ENCODE measurements around the gene LAMB1.

LAMB1 gene

GRCh38 chr7:108016841-108017775 lies 14.1 kb upstream of the LAMB1 start:
- no peak for DNase-seq

GRCh38 chr7:108015740-108016139 lies 12.8 kb upstream of the LAMB1 start:
- DNase-seq, result no peak

- no peak for DNase-seq
These were observed 12.1 kb upstream of the LAMB1 start for GRCh38 chr7:108014747-108015682.

- no peak for DNase-seq
These were observed 11.3 kb upstream of the LAMB1 start for GRCh38 chr7:108014215-108014614.

DNA sequence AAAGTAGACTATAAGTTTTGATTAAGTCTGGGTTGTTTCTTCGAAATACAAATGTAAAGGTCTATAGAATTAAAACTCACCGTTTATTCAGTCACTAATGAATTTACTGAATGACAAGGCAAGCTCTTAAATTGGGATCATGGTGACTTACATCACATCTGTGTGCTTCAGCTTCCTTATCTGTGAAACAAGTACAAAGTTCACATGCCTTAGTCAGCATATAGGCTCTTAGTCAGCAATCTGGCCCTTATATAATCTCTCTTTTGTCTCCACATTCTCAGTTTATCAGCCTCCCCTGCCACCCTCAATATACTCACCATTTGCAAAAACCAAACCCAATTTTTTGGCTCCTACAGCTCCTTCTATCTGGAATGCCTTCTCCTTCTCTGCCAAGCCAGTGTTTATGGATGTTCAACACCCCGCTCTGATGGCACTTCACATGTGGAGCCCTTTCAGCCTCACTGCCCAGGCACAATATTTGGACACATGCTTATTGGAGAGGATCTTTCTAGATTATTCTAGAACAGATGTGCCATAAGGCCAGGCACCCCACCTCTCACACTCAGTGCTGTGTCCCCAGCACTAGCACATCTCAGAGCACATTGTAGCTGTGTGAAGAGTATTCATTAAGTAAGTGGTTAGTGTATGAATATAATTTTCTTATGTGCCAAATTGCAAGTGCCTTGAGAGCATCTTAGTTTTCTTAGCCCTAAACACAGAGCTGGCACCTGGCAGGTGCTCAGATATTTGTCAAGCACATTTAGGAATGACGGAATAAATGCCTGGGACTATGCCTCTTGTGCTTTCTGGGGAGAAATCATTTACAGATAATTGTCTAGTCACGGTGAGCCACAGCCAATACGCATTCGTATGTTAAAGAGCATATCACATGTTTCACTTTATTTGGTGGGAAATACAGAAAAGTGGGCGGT lies 9.8 kb upstream of the LAMB1 start:
- DNase-seq, result no peak

GRCh38 chr7:108010377-108010776 lies 7.4 kb upstream of the LAMB1 start:
- DNase-seq, result no peak

GRCh38 chr7:108009873-108010272 lies 6.9 kb upstream of the LAMB1 start:
- DNase-seq, result no peak

- no peak for DNase-seq
These were observed 5.9 kb upstream of the LAMB1 start for GRCh38 chr7:108008827-108009226.

DNA sequence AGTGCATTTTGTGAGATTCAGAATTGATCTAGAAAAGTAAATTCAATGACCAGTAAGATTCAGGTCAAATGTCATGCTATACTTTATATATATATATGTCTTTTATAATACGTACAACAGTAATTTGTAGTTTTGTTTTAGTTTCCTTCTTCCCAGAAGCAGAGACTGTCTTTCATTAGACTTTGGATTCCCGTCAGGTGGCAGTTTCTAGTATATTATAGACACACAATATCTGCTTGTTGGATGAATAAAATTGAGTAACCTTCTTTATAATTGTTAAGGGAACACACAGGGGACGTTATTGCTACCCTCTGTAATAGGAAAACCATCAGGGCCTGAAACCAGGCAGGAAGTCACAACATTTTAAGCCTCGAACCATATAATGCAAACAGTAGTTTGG lies 5.3 kb upstream of the LAMB1 start:
- no peak for DNase-seq

DNA sequence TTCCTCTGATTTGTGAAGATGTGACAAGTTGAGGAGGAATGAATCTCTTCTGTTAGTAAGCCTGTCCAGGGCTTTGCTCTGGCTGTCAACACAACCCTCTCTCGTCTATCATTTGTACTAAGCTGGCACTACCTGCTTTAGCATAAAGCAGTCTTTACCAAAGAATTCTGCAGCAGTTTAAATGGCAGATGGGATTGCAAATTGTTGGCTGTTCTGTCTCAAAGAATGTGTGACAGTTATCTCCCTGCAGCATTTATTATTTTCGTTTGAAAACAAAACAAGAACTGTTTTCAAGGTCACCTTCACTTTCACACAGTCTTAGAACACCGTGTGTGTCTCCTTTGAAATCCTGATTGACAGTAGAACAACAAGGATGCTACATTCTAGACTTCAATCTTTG lies 4.8 kb upstream of the LAMB1 start:
- no peak for DNase-seq

GRCh38 chr7:108007261-108007660 lies 4.3 kb upstream of the LAMB1 start:
- DNase-seq, result no peak

- DNase-seq, result no peak
These were observed 1.5 kb upstream of the LAMB1 start for GRCh38 chr7:108004220-108005142.

DNA sequence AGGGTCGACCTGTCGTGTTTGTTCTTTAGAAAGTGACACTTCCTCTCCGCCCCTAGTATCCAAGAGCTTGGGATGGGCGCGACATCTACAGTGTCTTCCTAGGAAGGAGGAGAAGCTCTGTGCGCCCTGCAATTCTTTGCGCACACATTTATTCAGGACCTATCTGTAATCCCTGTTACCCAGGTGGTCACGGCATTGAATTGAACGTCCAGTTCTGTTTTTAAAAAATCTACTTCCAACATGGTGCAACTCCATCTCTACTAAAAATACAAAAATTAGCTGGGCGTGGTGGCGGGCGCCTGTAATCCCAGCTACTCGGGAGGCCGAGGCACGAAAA lies 606 bp upstream of the LAMB1 start:
- DNase-seq, result no peak

DNA sequence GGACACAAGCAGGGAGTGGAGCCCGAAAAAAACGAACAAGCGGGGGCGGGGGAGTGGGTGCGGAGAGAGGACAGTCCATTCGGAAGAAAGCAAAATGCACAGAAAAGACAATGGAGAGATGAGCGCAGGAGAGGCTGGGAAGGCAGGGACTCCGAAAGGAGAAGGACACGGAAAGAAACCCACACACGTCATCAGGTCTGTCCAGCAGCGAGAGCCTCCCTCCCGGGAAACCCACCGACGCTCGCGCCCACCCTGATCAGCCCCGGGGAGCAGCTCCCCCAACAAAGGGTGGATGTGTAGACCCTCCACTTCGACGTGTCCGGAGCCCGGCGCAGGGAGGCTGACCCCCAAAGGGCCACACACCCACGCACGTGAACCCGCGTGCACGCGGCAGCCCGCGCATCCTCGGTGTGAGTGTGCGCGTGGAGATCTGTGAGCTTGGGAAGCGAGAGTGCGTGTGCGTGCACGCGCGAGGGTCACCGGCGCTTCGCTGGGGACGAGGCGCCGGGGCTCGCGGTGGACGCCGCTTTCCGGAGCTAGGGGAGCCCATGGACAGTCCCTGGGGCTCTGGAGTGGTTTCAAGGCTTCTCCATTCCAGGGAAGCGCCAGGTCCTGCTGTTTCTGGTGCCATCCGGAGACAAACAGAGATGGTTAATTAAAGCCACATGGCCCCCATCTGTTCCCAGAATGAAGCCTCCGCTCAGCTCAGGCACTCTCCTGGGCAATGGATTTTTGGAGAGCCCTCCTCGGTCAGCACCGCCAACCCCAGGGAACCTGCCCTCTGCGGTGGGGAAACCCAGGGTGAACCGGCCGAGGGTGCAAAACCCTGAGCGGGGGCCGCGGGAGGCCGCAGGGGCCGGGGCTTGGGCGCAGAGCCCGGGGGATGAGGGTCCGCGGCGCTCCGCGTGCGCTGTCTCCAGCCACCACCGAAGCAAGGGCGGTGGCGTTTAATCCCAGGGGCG lies 916 bp downstream of the LAMB1 start:
- DNase-seq, result peak; percentile 30

DNA sequence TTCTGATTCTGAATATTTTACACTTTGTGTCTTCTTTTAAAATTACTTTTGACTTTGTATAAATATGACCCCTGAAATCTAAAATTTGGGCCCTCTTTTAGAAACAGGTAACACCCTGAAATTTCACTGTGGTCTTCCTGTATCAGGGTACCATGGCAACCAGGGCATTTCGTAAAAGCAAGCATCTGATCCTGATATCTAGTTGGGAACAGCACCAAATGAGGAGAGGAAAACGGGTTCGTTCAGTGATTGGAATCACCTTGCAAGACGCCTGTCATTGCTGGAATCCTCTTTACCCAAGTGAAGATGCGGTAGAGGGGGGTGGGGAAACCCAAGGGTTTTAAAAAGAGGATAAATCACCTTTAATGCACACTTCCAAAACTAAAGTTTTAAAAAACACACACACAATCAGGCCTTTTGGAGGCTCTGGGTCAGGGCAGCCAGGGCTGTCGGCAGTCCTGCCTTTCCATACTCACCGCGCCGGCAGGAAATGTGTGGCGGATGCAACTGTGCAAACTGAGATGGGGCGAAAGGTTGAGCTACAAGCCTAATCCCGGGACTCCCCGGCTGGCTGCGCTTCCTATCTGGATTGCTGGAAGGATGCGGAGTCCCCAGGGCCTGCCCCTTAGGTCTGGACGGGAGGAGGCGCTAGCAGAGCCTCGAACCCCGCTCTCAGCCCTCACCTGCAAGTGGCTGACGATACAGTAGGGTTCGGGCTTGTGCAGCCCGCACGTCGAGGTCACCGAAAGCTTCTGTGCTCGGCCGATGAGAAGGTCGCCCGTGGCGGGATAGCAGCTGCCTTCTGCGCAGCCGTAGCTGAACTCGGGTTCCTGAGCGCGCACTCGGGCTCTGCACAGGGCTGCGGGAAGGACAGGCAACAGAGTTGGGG lies 1.8 kb downstream of the LAMB1 start:
- peak; percentile 71 for DNase-seq

GRCh38 chr7:107999779-108000560 lies 3.0 kb downstream of the LAMB1 start:
- no peak for DNase-seq

GRCh38 chr7:107998660-107999480 lies 4.1 kb downstream of the LAMB1 start:
- DNase-seq, result no peak

Data from femur (tissue), 1 donor.